HG03045 (cell line): ENCODE results near the gene NRXN2.
"Not testable (repeated sequence)": the region's sequence is repeated elsewhere in the genome, so short reads cannot be mapped to it uniquely, and the experiment has no call there.

Experiments used
- ATAC-seq: cut with Tn5 transposase; IDR thresholded peaks from one replicate; pipeline ENCODE4 v1.9.1; 2021; ENCODE audit warnings: mild to moderate bottlenecking, moderate library complexity; ENCODE audit not compliant: unreplicated experiment

NRXN2 gene

GRCh38 chr11:64569300-64569970 is 153.6 kb downstream of the NRXN2 start:
- ATAC-seq = no peak

GRCh38 chr11:64568584-64569140 is 154.3 kb downstream of the NRXN2 start:
- ATAC-seq = no peak

- ATAC-seq = no peak
Observed at GRCh38 chr11:64568041-64568571, 154.9 kb downstream of the NRXN2 start.

- ATAC-seq = no peak
Observed at GRCh38 chr11:64566915-64567891, 155.8 kb downstream of the NRXN2 start.

GRCh38 chr11:64566042-64566914 is 156.7 kb downstream of the NRXN2 start:
- ATAC-seq = no peak

- ATAC-seq = no peak
Observed at GRCh38 chr11:64564947-64565889, 157.8 kb downstream of the NRXN2 start.

GRCh38 chr11:64564419-64564818 is 158.6 kb downstream of the NRXN2 start:
- no peak for ATAC-seq

GRCh38 chr11:64563966-64564365 is 159.0 kb downstream of the NRXN2 start:
- no peak for ATAC-seq

- ATAC-seq = no peak
Observed at GRCh38 chr11:64562723-64563351, 160.2 kb downstream of the NRXN2 start.

GRCh38 chr11:64561984-64562722 is 160.8 kb downstream of the NRXN2 start:
- ATAC-seq = no peak

GRCh38 chr11:64561429-64561828 is 161.6 kb downstream of the NRXN2 start:
- ATAC-seq = not testable (repeated sequence)

- ATAC-seq = no peak
Observed at GRCh38 chr11:64560941-64561340, 162.1 kb downstream of the NRXN2 start.

- ATAC-seq = no peak
Observed at GRCh38 chr11:64560139-64560771, 162.7 kb downstream of the NRXN2 start.

GRCh38 chr11:64559351-64560138 is 163.5 kb downstream of the NRXN2 start:
- ATAC-seq = no peak

- no peak for ATAC-seq
Observed at GRCh38 chr11:64558869-64559268, 164.1 kb downstream of the NRXN2 start.

- ATAC-seq = no peak
Observed at GRCh38 chr11:64558065-64558745, 164.8 kb downstream of the NRXN2 start.
